ENCODE results near the gene SYNGR3. TPM values are rescaled to one million over a fixed set of nuclear protein-coding genes. Genes with fewer than 3 reads are reported as not detected.

Gene SYNGR3
- total RNA-seq, 4 donors from 2014 or later = 2.3 TPM; not detected in 3

DNA sequence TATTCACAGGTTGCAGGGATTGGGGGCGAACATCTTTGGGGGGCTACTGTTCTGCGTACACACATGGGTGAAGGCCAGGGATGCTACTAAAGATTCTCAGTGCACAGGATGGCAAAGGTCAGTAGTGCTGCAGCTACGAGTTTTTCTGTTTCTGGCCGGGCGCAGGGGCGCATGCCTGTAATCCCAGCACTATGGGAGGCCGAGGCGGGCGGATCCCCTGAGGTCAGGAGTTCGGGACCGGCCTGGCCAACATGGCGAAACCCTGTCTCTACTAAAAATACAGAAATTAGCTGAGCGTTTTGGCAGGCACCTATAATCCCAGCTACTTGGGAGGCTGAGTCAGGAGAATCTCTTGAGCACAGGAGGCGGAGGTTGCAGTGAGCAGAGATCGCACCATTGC, 23.8 kb downstream of the SYNGR3 start:
- Histone ChIP-seq H3K4me1 (peaks cover 11 to 13% of the 10 kb centered on the region in 2 donors), H3K4me3 (no peak overlapping the region), H3K27ac (no peak overlapping the region), H3K36me3 (no peaks in the 10 kb centered on the region), H3K27me3 (peaks cover 0 to under 1% (median 0%) of the 10 kb centered on the region in 3 donors), H3K9me3 (no peaks in the 10 kb centered on the region)
- ATAC-seq (no peak), DNase-seq (no peak)
- in situ Hi-C loops (cut with MboI; ENCODE audit: low sequenced_read_pairs in 4 of 4) = loop anchor here in 3 of 4 donors (5.0 to 10.0 kb wide), 3 partner anchors 124 to 131 kb away; partner anchors contain the start of genes PKD1 (in 1 of the 3) and RAB26 (in 1 of the 3)
- intact Hi-C loops (cut with DNase I; ENCODE audit: low total_unique reads) = no loop called here
- no peak for TF ChIP-seq CTCF (IDR thresholded peaks at IDR 0.05 in 4 of 5, conservative IDR thresholded peaks at IDR 0.05 in 1 of 5)
- no peak for TF ChIP-seq POLR2A (IDR thresholded peaks at IDR 0.05)

DNA sequence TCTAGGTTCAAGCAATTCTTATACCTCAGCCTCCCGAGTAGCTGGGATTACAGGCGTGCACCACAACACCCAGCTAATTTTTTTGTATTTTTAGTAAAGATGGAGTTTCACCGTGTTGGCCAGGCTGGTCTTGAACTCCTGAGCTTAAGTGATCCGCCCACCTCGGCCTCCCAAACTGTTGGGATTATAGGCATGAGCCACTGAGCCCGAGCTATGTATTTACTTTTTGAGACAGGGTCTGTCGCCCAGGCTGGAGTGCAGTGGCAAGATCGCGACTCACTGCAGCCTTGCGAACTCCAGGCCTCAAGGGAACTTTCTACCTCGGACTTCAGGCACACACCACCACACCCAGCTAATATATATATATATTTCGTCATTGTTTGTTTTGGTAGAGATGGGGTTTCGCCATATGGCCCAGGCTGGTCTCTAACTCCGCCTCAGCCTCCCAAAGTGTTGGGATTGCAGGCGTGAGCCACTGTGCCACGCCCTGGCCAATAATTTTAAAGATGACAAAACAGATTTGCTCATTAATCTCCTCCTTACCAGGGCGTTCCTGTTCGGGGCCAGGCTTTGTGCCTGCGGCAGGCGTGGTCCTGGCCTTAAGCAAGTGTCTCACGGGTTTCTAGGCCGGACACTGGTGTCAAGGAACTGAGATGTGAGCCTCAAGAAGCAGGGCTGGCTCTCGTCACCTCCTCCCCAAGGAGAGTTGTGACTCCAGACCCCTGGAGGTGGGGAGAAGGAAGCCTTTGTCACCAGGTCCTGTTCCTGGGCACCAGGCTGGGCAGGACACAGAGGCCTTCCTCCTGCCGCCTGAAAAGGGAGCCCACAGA, 25.6 kb downstream of the SYNGR3 start:
- H3K36me3 ChIP-seq = no peaks in the 10 kb centered on the region
- no peaks in the 10 kb centered on the region for H3K9me3 ChIP-seq
- peaks cover 4 to 7% of the 10 kb centered on the region in 2 donors for H3K4me1 ChIP-seq
- DNase-seq = no peak
- intact Hi-C loops (cut with DNase I; ENCODE audit: low total_unique reads) = no loop called here
- TF ChIP-seq POLR2A (IDR thresholded peaks at IDR 0.05) (no peak), CTCF (IDR thresholded peaks at IDR 0.05 in 4 of 5, conservative IDR thresholded peaks at IDR 0.05 in 1 of 5) (no peak)
- in situ Hi-C loops (cut with MboI; ENCODE audit: low sequenced_read_pairs in 4 of 4) = loop anchor here in 1 of 4 donors (10.0 kb wide), 1 partner anchor 129 kb away; the partner anchor contains the start of gene RAB26
- no peak overlapping the region for H3K4me3 ChIP-seq
- peaks cover 14 to 17% (median 16%) of the 10 kb centered on the region in 3 donors for H3K27me3 ChIP-seq
- H3K27ac ChIP-seq = no peak overlapping the region
- ATAC-seq = no peak

GRCh38 chr16:2015947-2016208, 26.1 kb downstream of the SYNGR3 start:
- H3K27ac ChIP-seq = no peak overlapping the region
- no peak for TF ChIP-seq POLR2A (IDR thresholded peaks at IDR 0.05)
- TF ChIP-seq CTCF (IDR thresholded peaks at IDR 0.05 in 4 of 5, conservative IDR thresholded peaks at IDR 0.05 in 1 of 5) = no peak
- H3K4me1 ChIP-seq = peaks cover 0 to 6% of the 10 kb centered on the region in 2 donors
- no peaks in the 10 kb centered on the region for H3K36me3 ChIP-seq
- in situ Hi-C loops (cut with MboI; ENCODE audit: low sequenced_read_pairs in 4 of 4) = loop anchor here in 1 of 4 donors (10.0 kb wide), 1 partner anchor 129 kb away; the partner anchor contains the start of gene RAB26
- intact Hi-C loops (cut with DNase I; ENCODE audit: low total_unique reads) = no loop called here
- no peak for DNase-seq
- H3K27me3 ChIP-seq = peaks cover 18 to 23% (median 21%) of the 10 kb centered on the region in 3 donors
- no peaks in the 10 kb centered on the region for H3K9me3 ChIP-seq
- no peak for ATAC-seq
- no peak overlapping the region for H3K4me3 ChIP-seq

GRCh38 chr16:2016407-2016922, 26.7 kb downstream of the SYNGR3 start:
- peaks cover 23 to 27% (median 27%) of the 10 kb centered on the region in 3 donors for H3K27me3 ChIP-seq
- DNase-seq (no peak), ATAC-seq (no peak)
- H3K4me3 ChIP-seq = no peak overlapping the region
- no peaks in the 10 kb centered on the region for H3K9me3 ChIP-seq
- peaks cover 0 to 6% of the 10 kb centered on the region in 2 donors for H3K4me1 ChIP-seq
- in situ Hi-C loops (cut with MboI; ENCODE audit: low sequenced_read_pairs in 4 of 4) (loop anchor here in 1 of 4 donors (10.0 kb wide), 1 partner anchor 128 kb away; the partner anchor contains the start of gene RAB26), intact Hi-C loops (cut with DNase I; ENCODE audit: low total_unique reads) (no loop called here)
- H3K27ac ChIP-seq = no peak overlapping the region
- TF ChIP-seq POLR2A (IDR thresholded peaks at IDR 0.05) (no peak), CTCF (IDR thresholded peaks at IDR 0.05 in 4 of 5, conservative IDR thresholded peaks at IDR 0.05 in 1 of 5) (peak in 2 of 5 experiments; percentile 8 to 32)
- H3K36me3 ChIP-seq = no peaks in the 10 kb centered on the region
